Retinal pigment epithelial cell (primary cell): Measurements from ENCODE around the gene GRB2.

Experiments used
- DNase-seq: peaks from one replicate; pipeline ENCODE4 v3.0.0-alpha.2; 2010; ENCODE audit warnings: low read depth
- H3K4me3 ChIP-seq: 2 replicates; pipeline ENCODE4 v1.5.1; 2011; ENCODE audit warnings: mild to moderate bottlenecking, low read length, control low read depth, moderate library complexity
- TF ChIP-seq, protein P1 (sequence below): conservative IDR thresholded peaks from 2 replicates; pipeline ENCODE4 v1.5.1; 2011; ENCODE audit warnings: low read depth, low read length, control low read depth, inconsistent platforms

GRB2 gene

DNA sequence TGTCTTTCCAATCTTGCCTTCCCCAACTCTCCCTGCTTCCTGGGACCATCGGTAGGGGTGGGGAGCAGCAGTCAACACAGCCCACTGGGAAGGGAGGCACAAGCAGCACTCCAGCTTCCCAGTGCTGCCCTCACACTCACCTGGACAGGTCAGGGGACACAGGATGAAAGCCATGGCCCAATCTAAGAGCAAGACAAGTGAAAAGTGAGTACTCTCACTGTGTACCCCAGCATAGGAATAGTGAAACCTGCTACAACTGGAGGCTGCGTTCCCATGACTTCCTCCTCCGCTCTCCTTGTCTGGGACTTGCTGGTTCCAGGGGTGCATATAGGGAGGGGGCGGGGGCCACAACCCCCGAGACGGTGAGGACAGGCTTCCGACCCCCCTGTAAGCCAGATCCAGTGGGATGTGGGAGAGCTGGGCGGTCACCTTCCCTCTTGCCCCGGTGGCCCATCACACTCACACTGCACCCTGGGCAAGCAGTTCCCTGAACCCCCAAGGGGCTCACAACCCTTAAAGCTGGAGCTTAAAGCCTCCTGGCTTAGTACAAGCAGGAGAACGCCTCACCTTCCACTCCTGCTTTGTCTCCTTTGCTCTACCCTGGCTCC lies 86.8 kb downstream of the GRB2 start:
- H3K4me3 ChIP-seq, result no peak overlapping the region
- DNase-seq, result no peak
- TF ChIP-seq, protein P1, sequence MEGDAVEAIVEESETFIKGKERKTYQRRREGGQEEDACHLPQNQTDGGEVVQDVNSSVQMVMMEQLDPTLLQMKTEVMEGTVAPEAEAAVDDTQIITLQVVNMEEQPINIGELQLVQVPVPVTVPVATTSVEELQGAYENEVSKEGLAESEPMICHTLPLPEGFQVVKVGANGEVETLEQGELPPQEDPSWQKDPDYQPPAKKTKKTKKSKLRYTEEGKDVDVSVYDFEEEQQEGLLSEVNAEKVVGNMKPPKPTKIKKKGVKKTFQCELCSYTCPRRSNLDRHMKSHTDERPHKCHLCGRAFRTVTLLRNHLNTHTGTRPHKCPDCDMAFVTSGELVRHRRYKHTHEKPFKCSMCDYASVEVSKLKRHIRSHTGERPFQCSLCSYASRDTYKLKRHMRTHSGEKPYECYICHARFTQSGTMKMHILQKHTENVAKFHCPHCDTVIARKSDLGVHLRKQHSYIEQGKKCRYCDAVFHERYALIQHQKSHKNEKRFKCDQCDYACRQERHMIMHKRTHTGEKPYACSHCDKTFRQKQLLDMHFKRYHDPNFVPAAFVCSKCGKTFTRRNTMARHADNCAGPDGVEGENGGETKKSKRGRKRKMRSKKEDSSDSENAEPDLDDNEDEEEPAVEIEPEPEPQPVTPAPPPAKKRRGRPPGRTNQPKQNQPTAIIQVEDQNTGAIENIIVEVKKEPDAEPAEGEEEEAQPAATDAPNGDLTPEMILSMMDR, result no peak

DNA sequence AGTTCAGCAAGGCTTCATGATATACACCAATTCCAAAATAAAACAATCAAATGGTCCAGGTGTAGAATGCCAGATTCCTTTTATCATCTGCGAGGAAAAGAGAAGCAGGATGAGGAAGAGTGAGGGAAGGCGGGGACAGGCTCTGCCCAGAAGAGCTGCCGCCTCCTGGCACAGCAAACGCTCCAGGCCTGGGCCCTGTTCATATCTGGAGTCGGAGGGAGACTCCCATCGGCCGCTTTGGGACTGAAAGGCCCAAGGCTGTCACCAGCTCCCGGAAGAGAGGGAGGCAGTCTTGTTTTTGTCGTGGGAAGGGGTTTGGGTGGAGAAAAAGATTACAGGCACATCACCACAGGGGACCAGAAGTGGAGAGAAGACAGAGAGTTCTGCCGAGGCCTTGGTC lies 87.3 kb downstream of the GRB2 start:
- DNase-seq, result no peak
- H3K4me3 ChIP-seq, result no peak overlapping the region
- TF ChIP-seq, protein P1, result no peak

DNA sequence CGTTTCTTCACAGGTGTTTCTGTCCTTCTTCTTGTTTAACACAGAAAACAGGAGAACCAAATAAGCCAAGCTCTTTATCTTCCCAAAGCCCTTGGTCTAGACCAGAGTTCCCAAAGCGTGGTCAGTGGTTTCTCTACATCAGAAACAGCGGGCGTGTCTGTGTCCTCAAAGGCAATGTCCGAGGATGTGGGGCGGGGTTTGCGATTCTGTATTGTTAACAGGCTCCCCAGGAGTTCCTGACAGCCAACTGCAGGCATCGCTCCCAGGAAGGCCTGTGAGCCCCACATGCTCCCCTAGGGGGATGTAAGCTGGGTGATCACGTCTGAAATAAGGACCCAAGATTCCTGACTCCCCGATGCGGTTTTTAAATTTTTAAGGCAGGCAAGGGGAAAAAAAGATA lies 87.8 kb downstream of the GRB2 start:
- DNase-seq, result no peak
- H3K4me3 ChIP-seq, result no peak overlapping the region
- TF ChIP-seq, protein P1, result no peak

DNA sequence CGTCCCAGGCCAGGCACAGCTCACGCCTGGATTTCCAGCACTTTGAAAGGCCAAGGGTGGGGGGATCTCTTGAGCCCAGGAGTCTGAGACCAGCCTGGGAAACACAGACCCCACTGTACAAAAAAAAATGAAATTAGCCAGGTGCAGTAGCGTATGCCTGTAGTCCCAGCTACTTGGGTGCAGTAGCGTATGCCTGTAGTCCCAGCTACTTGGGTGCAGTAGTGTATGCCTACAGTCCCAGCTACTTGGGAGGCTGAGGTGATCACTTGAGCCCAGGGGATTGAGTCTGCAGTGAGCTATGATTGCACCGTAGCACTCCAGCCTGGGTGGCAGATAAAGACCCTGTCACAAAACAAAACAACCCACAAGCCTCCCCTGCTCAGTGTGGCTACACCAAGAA lies 89.2 kb downstream of the GRB2 start:
- H3K4me3 ChIP-seq, result no peak overlapping the region
- DNase-seq, result no peak
- TF ChIP-seq, protein P1, result no peak

DNA sequence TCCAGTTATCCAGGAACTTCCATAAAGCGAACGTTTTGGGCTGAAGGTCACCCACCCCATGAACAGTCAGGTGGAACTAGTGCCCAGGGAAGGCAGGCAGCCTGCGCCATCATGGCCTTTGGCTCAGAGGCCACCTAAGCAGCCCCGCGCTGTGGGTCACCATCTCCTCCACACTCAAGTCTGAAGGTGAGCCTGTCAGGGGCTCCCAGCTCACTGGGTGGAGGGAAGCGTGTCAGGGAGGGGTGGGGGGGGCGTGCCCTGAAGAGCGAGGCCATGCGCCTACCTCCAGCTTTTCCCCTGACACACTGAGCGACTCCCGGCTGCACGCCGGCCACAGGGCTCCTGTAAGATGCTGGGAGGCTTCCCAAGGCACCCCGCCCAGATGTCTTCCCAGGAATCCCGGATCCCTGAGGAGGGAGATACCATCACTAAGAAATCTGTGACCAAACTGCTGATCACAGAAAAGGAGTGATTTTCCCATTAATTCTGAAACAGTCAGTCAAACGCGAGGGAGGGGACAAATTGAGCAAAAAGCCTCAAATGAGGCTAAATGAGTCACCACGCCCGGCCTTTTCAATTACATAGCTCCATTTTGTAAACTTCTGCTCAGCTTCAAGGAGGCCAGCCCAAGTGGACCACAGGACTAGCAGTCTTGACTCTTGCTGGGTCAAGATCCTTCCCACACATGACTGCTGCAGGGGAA lies 89.8 kb downstream of the GRB2 start:
- TF ChIP-seq, protein P1, result no peak
- no peak for DNase-seq
- H3K4me3 ChIP-seq, result no peak overlapping the region

DNA sequence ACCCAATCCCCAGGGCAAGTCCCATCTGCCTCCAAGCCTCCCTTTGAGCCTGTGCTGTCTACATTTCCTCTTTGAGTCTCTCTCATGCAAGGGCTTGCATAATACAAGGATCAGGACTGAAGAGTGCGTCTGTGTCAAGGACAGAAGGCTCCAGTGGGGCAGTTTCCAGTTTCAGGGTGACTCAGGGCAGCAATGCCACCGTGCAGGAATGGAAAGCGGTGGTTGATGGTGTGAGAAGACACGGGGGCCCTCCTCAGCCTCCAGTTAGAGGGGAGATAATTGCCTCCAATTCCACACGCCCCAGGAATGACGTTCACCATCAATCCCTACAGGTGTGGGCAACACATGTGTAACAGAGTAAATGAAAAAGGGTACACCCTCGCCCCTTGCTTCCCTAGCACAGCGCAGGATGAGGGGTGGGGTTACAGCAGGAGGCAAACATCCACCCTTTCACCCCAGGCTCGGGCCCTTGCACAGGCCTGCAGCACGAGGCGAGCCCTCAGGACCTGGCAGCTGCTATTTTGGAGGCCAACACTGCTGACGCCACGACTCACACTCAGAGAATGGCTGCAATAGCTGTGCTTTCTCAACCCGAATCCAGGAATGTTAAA lies 91.4 kb downstream of the GRB2 start:
- no peak overlapping the region for H3K4me3 ChIP-seq
- TF ChIP-seq, protein P1, result no peak
- no peak for DNase-seq
